IMR-90 (cell line): ENCODE results near the gene COL13A1. TPM values are rescaled to one million over a fixed set of nuclear protein-coding genes. Genes with fewer than 3 reads are reported as not detected.

ENCODE experiments used
- ATAC-seq: fragments of 200-7000 bp; cut with Tn5 transposase; 2 replicates; pipeline ENCODE4 v1.9.1; 2020; ENCODE audit warnings: low read depth, mild to moderate bottlenecking, moderate library complexity
- BruUV-seq: library from RNA; stranded (reverse); fragments of 400-500 nt; replicated peaks from 2 replicates; lab custom pipeline; 2021; lab: Mats Ljungman, UMichigan
- CTCF ChIA-PET: fragments of 300-600 bp; formaldehyde crosslinking; extraction: SDS; loops from one replicate; lab custom pipeline; 2021; ENCODE audit warnings: antibody characterized with exemption; lab: Yijun Ruan, JAX
- POLR2A ChIA-PET: fragments of 300-600 bp; sonication (Branson Sonifier 250); formaldehyde crosslinking; loops from one replicate; lab custom pipeline; 2022; ENCODE audit warnings: antibody characterized with exemption; ENCODE audit not compliant: unreplicated experiment; lab: Charles Lee
- DNase-seq: peaks from one replicate; pipeline ENCODE4 v3.0.0; 2013
- H2AFZ ChIP-seq: replicated peaks from 2 replicates; pipeline ENCODE3; 2013; ENCODE audit warnings: low read length, mild to moderate bottlenecking; ENCODE audit not compliant: poor library complexity
- H2AK5ac ChIP-seq: 2 replicates; pipeline ENCODE4 v1.6.1; 2013; ENCODE audit warnings: low read depth, low read length, inconsistent platforms
- H2AK9ac ChIP-seq: replicated peaks from 2 replicates; pipeline ENCODE3; 2013; ENCODE audit warnings: mild to moderate bottlenecking, low read depth, low read length, moderate library complexity; ENCODE audit not compliant: poor library complexity
- H2BK120ac ChIP-seq: 2 replicates; pipeline ENCODE4 v1.6.1; 2013; ENCODE audit warnings: low read depth, low read length, inconsistent platforms
- H2BK15ac ChIP-seq: 3 replicates; pipeline ENCODE4 v1.6.1; 2013; ENCODE audit warnings: low read depth, low read length, inconsistent platforms
- H2BK20ac ChIP-seq: 2 replicates; pipeline ENCODE4 v1.6.1; 2013; ENCODE audit warnings: low read depth, mild to moderate bottlenecking, inconsistent platforms, low read length, moderate library complexity
- H2BK5ac ChIP-seq: 2 replicates; pipeline ENCODE4 v1.6.1; 2013; ENCODE audit warnings: mild to moderate bottlenecking, low read depth, low read length, inconsistent platforms; ENCODE audit not compliant: poor library complexity, severe bottlenecking
- H3K14ac ChIP-seq: replicated peaks from 2 replicates; pipeline ENCODE4 v1.6.1; 2013; ENCODE audit warnings: low read depth, low read length, inconsistent platforms
- H3K18ac ChIP-seq: 2 replicates; pipeline ENCODE4 v1.6.1; 2013; ENCODE audit warnings: low read depth, low read length, control low read depth
- H3K23ac ChIP-seq: 2 replicates; pipeline ENCODE4 v1.6.1; 2013; ENCODE audit warnings: low read depth, low read length, inconsistent platforms
- H3K27ac ChIP-seq: 2 replicates; pipeline ENCODE4 v1.5.1; 2013; ENCODE audit warnings: mild to moderate bottlenecking, control low read depth, low read length; ENCODE audit not compliant: insufficient read depth
- H3K27me3 ChIP-seq: 2 replicates; pipeline ENCODE4 v1.6.1; 2013; ENCODE audit warnings: low read length; ENCODE audit not compliant: control insufficient read depth, insufficient read depth
- H3K36me3 ChIP-seq: 2 replicates; pipeline ENCODE4 v1.6.1; 2013; ENCODE audit warnings: low read length, mixed read lengths; ENCODE audit not compliant: control insufficient read depth, insufficient read depth
- H3K4ac ChIP-seq: 2 replicates; pipeline ENCODE4 v1.6.1; 2013; ENCODE audit warnings: low read depth, low read length, inconsistent platforms
- H3K4me1 ChIP-seq: 2 replicates; pipeline ENCODE4 v1.6.1; 2013; ENCODE audit warnings: low read length, mixed read lengths; ENCODE audit not compliant: control insufficient read depth, insufficient read depth
- H3K4me2 ChIP-seq: 2 replicates; pipeline ENCODE4 v1.6.1; 2013; ENCODE audit warnings: low read depth, mild to moderate bottlenecking, control low read depth, low read length, moderate library complexity
- H3K4me3 ChIP-seq: 2 replicates; pipeline ENCODE4 v1.5.1; 2013; ENCODE audit warnings: low read depth, mild to moderate bottlenecking, control low read depth, low read length, moderate library complexity; ENCODE audit not compliant: insufficient read depth
- H3K56ac ChIP-seq: 2 replicates; pipeline ENCODE4 v1.6.1; 2013; ENCODE audit warnings: low read length, inconsistent platforms; ENCODE audit not compliant: insufficient read depth; ENCODE audit errors: extremely low read depth
- H3K79me1 ChIP-seq, 2 experiments: 2 replicates each; pipeline ENCODE4 v1.6.1; 2013; ENCODE audit warnings: low read length in 2 of 2, inconsistent platforms in 1 of 2, low read depth in 1 of 2
- H3K9ac ChIP-seq: 2 replicates; pipeline ENCODE4 v1.6.1; 2013; ENCODE audit warnings: low read depth, low read length, control low read depth
- H3K9me1 ChIP-seq: 2 replicates; pipeline ENCODE4 v1.6.1; 2013; ENCODE audit warnings: low read length, inconsistent platforms; ENCODE audit not compliant: insufficient read depth
- H3K9me3 ChIP-seq: 2 replicates; pipeline ENCODE4 v1.6.1; 2013; ENCODE audit warnings: low read length; ENCODE audit not compliant: control insufficient read depth, insufficient read depth
- H4K20me1 ChIP-seq: 2 replicates; pipeline ENCODE4 v1.6.1; 2013; ENCODE audit warnings: low read length, inconsistent platforms; ENCODE audit not compliant: insufficient read depth
- H4K5ac ChIP-seq: 2 replicates; pipeline ENCODE4 v1.6.1; 2013; ENCODE audit warnings: mild to moderate bottlenecking, low read depth, low read length, control low read depth
- H4K8ac ChIP-seq, 2 experiments: 2 replicates each; pipeline ENCODE4 v1.6.1; 2013; ENCODE audit warnings: low read depth in 2 of 2, low read length in 2 of 2, control low read depth in 1 of 2, inconsistent platforms in 1 of 2
- H4K91ac ChIP-seq: 2 replicates; pipeline ENCODE4 v1.6.1; 2013; ENCODE audit warnings: low read depth, low read length, inconsistent platforms; ENCODE audit not compliant: insufficient read depth
- BHLHE40 ChIP-seq: fragments of 150-350 bp; IDR thresholded peaks from 2 replicates; pipeline ENCODE4 v1.6.1; 2016; ENCODE audit warnings: mild to moderate bottlenecking, low read depth, low read length
- CEBPB ChIP-seq: IDR thresholded peaks from 2 replicates; pipeline ENCODE4 v1.6.1; 2012; ENCODE audit warnings: low read depth, low read length, improper control_type of control experiment
- CHD1 ChIP-seq: IDR thresholded peaks from 2 replicates; pipeline ENCODE4 v1.6.1; 2012; ENCODE audit warnings: low read depth, low read length, improper control_type of control experiment
- FOS ChIP-seq: fragments of 150-350 bp; IDR thresholded peaks from 2 replicates; pipeline ENCODE4 v1.6.1; 2016; ENCODE audit warnings: low read depth, low read length
- MAFK ChIP-seq: IDR thresholded peaks from 2 replicates; pipeline ENCODE4 v1.6.1; 2012; ENCODE audit warnings: low read depth, low read length, improper control_type of control experiment
- MAZ ChIP-seq: IDR thresholded peaks from 2 replicates; pipeline ENCODE4 v1.6.1; 2012; ENCODE audit warnings: low read depth, mild to moderate bottlenecking, low read length, improper control_type of control experiment, moderate library complexity, borderline replicate concordance
- MXI1 ChIP-seq: IDR thresholded peaks from 2 replicates; pipeline ENCODE4 v1.6.1; 2012; ENCODE audit warnings: low read depth, mild to moderate bottlenecking, low read length, moderate library complexity, borderline replicate concordance
- NFE2L2 ChIP-seq: fragments of 150-350 bp; IDR thresholded peaks from 2 replicates; pipeline ENCODE4 v1.6.1; 2016; ENCODE audit warnings: low read depth, mild to moderate bottlenecking, low read length
- POLR2A ChIP-seq: IDR thresholded peaks from 2 replicates; pipeline ENCODE4 v1.6.1; 2012; ENCODE audit warnings: mild to moderate bottlenecking, low read depth, low read length
- RAD21 ChIP-seq: IDR thresholded peaks from 2 replicates; pipeline ENCODE4 v1.6.1; 2012; ENCODE audit warnings: low read length, improper control_type of control experiment
- RCOR1 ChIP-seq: IDR thresholded peaks from 2 replicates; pipeline ENCODE4 v1.6.1; 2012; ENCODE audit warnings: mild to moderate bottlenecking, low read length, improper control_type of control experiment; ENCODE audit not compliant: insufficient replicate concordance
- USF2 ChIP-seq: fragments of 150-350 bp; IDR thresholded peaks from 2 replicates; pipeline ENCODE4 v1.6.1; 2017; ENCODE audit warnings: mild to moderate bottlenecking, antibody characterized with exemption, low read length, low read depth
- WGBS, 2 experiments: methylation state at CpG; one replicate each; pipeline versions ENCODE4 v1.1.5 to v1.1.7; 2013; ENCODE audit warnings: missing lambda C conversion rate in 2 of 2; ENCODE audit not compliant: insufficient read length in 1 of 2; ENCODE audit errors: extremely low coverage in 2 of 2; 5-methylcytosine and 5-hydroxymethylcytosine counted together
- dilution Hi-C: fragments of 300-500 bp; cut with HindIII; formaldehyde crosslinking; loops from one replicate; pipeline ENCODE4 v1.14.3; 2018; ENCODE audit warnings: low sequenced_read_pairs; ENCODE audit not compliant: unreplicated experiment
- in situ Hi-C: fragments of 300-500 bp; cut with MboI; formaldehyde crosslinking; loops from 3 replicates; pipeline ENCODE4 v1.14.3; 2019; ENCODE audit warnings: low sequenced_read_pairs, inconsistent platforms, mixed read lengths
- intact Hi-C: fragments of 100-400 bp; cut with micrococcal nuclease; formaldehyde crosslinking; loops from 2 replicates; pipeline ENCODE4 v1.10.0; 2022
- polyA plus RNA-seq, 3 experiments: library from polyadenylated mRNA; depleted of rRNA; stranded (reverse); fragments of >200 nt; gene quantifications; 2 replicates each; pipeline ENCODE4 v1.2.3, GENCODE V29; 2012; ENCODE audit warnings: low replicate concordance in 1 of 3
- total RNA-seq: library from RNA; depleted of rRNA; stranded (reverse); fragments of >200 nt; gene quantifications from 2 replicates; pipeline ENCODE4 v1.2.3, GENCODE V29; 2012
- TF ChIP-seq, protein P1 (sequence below): conservative IDR thresholded peaks from 2 replicates; pipeline ENCODE4 v1.5.1; 2012; ENCODE audit warnings: mild to moderate bottlenecking, low read depth, low read length, improper control_type of control experiment
- TF ChIP-seq, protein P2 (sequence below): fragments of 150-350 bp; IDR thresholded peaks from 2 replicates; pipeline ENCODE4 v1.6.1; 2016; ENCODE audit warnings: low read depth, mild to moderate bottlenecking, low read length, moderate library complexity, borderline replicate concordance

The COL13A1 gene
- total and polyA plus RNA-seq, 2 of the 4 experiments (the other 2 are of a cell fraction) = 12.2 to 31.3 TPM

GRCh38 chr10:69911613-69912528 lies 110.2 kb downstream of the COL13A1 start:
- intact Hi-C loops = loop anchor here (5.0 to 10.0 kb wide), 3 partner anchors 45 to 397 kb away; no protein-coding TSS in a partner anchor
- no peak for DNase-seq
- no peak for TF ChIP-seq NFE2L2
- TF ChIP-seq, protein P1, sequence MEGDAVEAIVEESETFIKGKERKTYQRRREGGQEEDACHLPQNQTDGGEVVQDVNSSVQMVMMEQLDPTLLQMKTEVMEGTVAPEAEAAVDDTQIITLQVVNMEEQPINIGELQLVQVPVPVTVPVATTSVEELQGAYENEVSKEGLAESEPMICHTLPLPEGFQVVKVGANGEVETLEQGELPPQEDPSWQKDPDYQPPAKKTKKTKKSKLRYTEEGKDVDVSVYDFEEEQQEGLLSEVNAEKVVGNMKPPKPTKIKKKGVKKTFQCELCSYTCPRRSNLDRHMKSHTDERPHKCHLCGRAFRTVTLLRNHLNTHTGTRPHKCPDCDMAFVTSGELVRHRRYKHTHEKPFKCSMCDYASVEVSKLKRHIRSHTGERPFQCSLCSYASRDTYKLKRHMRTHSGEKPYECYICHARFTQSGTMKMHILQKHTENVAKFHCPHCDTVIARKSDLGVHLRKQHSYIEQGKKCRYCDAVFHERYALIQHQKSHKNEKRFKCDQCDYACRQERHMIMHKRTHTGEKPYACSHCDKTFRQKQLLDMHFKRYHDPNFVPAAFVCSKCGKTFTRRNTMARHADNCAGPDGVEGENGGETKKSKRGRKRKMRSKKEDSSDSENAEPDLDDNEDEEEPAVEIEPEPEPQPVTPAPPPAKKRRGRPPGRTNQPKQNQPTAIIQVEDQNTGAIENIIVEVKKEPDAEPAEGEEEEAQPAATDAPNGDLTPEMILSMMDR = no peak
- TF ChIP-seq CEBPB = no peak
- no peak for TF ChIP-seq RAD21
- no peak for TF ChIP-seq BHLHE40
- TF ChIP-seq MXI1 = no peak
- no peak for TF ChIP-seq USF2
- TF ChIP-seq, protein P2, sequence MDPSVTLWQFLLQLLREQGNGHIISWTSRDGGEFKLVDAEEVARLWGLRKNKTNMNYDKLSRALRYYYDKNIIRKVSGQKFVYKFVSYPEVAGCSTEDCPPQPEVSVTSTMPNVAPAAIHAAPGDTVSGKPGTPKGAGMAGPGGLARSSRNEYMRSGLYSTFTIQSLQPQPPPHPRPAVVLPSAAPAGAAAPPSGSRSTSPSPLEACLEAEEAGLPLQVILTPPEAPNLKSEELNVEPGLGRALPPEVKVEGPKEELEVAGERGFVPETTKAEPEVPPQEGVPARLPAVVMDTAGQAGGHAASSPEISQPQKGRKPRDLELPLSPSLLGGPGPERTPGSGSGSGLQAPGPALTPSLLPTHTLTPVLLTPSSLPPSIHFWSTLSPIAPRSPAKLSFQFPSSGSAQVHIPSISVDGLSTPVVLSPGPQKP = no peak
- TF ChIP-seq MAZ = no peak
- no peak for TF ChIP-seq FOS
- no peak for TF ChIP-seq POLR2A
- TF ChIP-seq CHD1 = no peak
- TF ChIP-seq RCOR1 = no peak
- no peak for TF ChIP-seq MAFK

More at GRCh38 chr10:69911613-69912528, 110.2 kb downstream of the COL13A1 start:
- H3K27ac ChIP-seq = no peak overlapping the region
- H4K8ac ChIP-seq = no peak overlapping the region
- H2BK5ac ChIP-seq = no peak overlapping the region
- no peak overlapping the region for H3K4ac ChIP-seq
- no peak for ATAC-seq
- H2AK5ac ChIP-seq = no peak overlapping the region
- H2BK20ac ChIP-seq = no peak overlapping the region
- no peak overlapping the region for H4K5ac ChIP-seq
- CTCF ChIA-PET = interaction anchor here (0.9 to 2.1 kb wide), 4 partner anchors 47 to 169 kb away, joined by 3 to 10 read pairs (median 4); no protein-coding TSS in a partner anchor
- in situ Hi-C loops = loop anchor here (5.0 to 25.0 kb wide), 2 partner anchors 270 to 400 kb away; no protein-coding TSS in a partner anchor
- dilution Hi-C loops = no loop called here
- no peaks in the 10 kb centered on the region; the same call in 1 of the 2 replicates for H3K36me3 ChIP-seq
- H3K9me3 ChIP-seq = no peaks in the 10 kb centered on the region
- no peak overlapping the region for H2AFZ ChIP-seq
- POLR2A ChIA-PET = no interaction called here
- H2BK120ac ChIP-seq = no peak overlapping the region
- BruUV-seq = no TSS peak
- no peak overlapping the region for H3K4me3 ChIP-seq
- H3K56ac ChIP-seq = no peak overlapping the region
- 66% methylated on average over 4 of the region's 18 CpGs; no CpG with 5 or more reads in 1 of the 2 experiments for WGBS, 2 experiments
- H3K23ac ChIP-seq = no peak overlapping the region
- H3K14ac ChIP-seq = no peak overlapping the region
- no peak overlapping the region for H3K9ac ChIP-seq
- no peaks in the 10 kb centered on the region for H4K20me1 ChIP-seq
- H3K9me1 ChIP-seq = no peaks in the 10 kb centered on the region
- no peak overlapping the region for H3K18ac ChIP-seq
- H3K4me1 ChIP-seq = no peaks in the 10 kb centered on the region; the same call in 1 of the 2 replicates
- no peak overlapping the region for H4K91ac ChIP-seq
- H2BK15ac ChIP-seq = no peak overlapping the region
- H3K4me2 ChIP-seq = no peak overlapping the region
- H3K79me1 ChIP-seq = no peaks in the 10 kb centered on the region
- H3K27me3 ChIP-seq = no peaks in the 10 kb centered on the region
- H2AK9ac ChIP-seq = no peak overlapping the region
